Stomach (tissue), 9 donors: ENCODE results near the gene BCL2. TPM values are rescaled to one million over a fixed set of nuclear protein-coding genes. Genes with fewer than 3 reads are reported as not detected.
A peak's percentile ranks its signal among the peaks of the same experiment; 100 is the strongest.

Experiments used
- DNase-seq, 2 donors: peaks; one replicate each; pipeline versions ENCODE4 v3.0.0 to v3.0.0-alpha.2; 2013 to 2019
- H3K27ac ChIP-seq, 5 donors: fragments of 200-600 bp in 4 of 5; sonication (generic) in 4 of 5; one replicate each; pipeline ENCODE4 v1.5.1; 2013 to 2019; ENCODE audit warnings: mild to moderate bottlenecking in 1 of 5, moderate library complexity in 1 of 5
- H3K27me3 ChIP-seq, 3 donors: fragments of 200-600 bp; sonication (generic); one replicate each; pipeline ENCODE4 v1.5.1; 2017 to 2019; ENCODE audit warnings: mixed run types in 1 of 3
- H3K36me3 ChIP-seq, 4 donors: fragments of 200-600 bp; sonication (generic); 1 replicate in 3 of 4; 2 replicates in 1 of 4; pipeline ENCODE4 v1.5.1; 2016 to 2019
- H3K4me1 ChIP-seq, 4 donors: fragments of 200-600 bp; sonication (generic); one replicate each; pipeline ENCODE4 v1.5.1; 2016 to 2019
- H3K4me3 ChIP-seq, 4 donors: fragments of 200-600 bp; sonication (generic) in 3 of 4; one replicate each; pipeline ENCODE4 v1.5.1; 2016 to 2019; ENCODE audit warnings: mild to moderate bottlenecking in 1 of 4
- H3K9me3 ChIP-seq, 4 donors: fragments of 200-600 bp; sonication (generic); one replicate each; pipeline ENCODE4 v1.5.1; 2016 to 2019
- EP300 ChIP-seq: sonication (generic); formaldehyde crosslinking; IDR thresholded peaks from one replicate; pipeline ENCODE4 v1.6.1; 2017; ENCODE audit warnings: antibody characterized with exemption
- POLR2A ChIP-seq, 4 donors: fragments of 450-650 bp; IDR thresholded peaks; one replicate each; pipeline ENCODE4 v1.6.1; 2016; ENCODE audit warnings: antibody characterized with exemption in 4 of 4, control low read depth in 2 of 4, mild to moderate bottlenecking in 1 of 4, moderate library complexity in 1 of 4
- POLR2AphosphoS5 ChIP-seq, 3 donors: sonication (generic); formaldehyde crosslinking; IDR thresholded peaks; one replicate each; pipeline ENCODE4 v1.6.1; 2016; ENCODE audit warnings: antibody characterized with exemption in 3 of 3
- WGBS, 5 donors: extraction: QIAGEN DNeasy Blood & Tissue Kit in 3 of 5; methylation state at CpG; one replicate each; pipeline versions ENCODE4 v1.1.5 to v1.1.7; 2013 to 2018; 5-methylcytosine and 5-hydroxymethylcytosine counted together
- intact Hi-C: fragments of 100-400 bp; cut with DNase I; formaldehyde crosslinking; loops from one replicate; pipeline ENCODE4 v1.15.1; 2023; ENCODE audit warnings: low total_unique reads
- polyA plus RNA-seq, 3 donors: library from polyadenylated mRNA; stranded (reverse); fragments of 200-250 nt; gene quantifications; one replicate each; pipeline ENCODE4 v1.2.3, GENCODE V29; 2013
- total RNA-seq, 5 donors: library from RNA; depleted of rRNA; stranded (reverse); fragments of >200 nt; gene quantifications; one replicate each; pipeline versions ENCODE4 v1.1.0 to v1.2.3, GENCODE V29; 2014 to 2016
- TF ChIP-seq, protein P1 (sequence below), 7 experiments: fragments of 450-650 bp in 4 of 7; fragments of 200-600 bp in 3 of 7; sonication (generic) in 3 of 7; IDR thresholded peaks; one replicate each; pipeline ENCODE4 v1.5.1; 2016 to 2019; ENCODE audit warnings: antibody characterized with exemption in 7 of 7, control low read depth in 2 of 7, mild to moderate bottlenecking in 1 of 7
- donor health status: healthy with polysubstance abuse.
- donor health status: Bipolar disorder and iron deficiency.
- donor health status: healthy.

The BCL2 gene
- total and polyA plus RNA-seq, 8 donors: 1.5 to 53.9 (median 6.0) TPM

DNA sequence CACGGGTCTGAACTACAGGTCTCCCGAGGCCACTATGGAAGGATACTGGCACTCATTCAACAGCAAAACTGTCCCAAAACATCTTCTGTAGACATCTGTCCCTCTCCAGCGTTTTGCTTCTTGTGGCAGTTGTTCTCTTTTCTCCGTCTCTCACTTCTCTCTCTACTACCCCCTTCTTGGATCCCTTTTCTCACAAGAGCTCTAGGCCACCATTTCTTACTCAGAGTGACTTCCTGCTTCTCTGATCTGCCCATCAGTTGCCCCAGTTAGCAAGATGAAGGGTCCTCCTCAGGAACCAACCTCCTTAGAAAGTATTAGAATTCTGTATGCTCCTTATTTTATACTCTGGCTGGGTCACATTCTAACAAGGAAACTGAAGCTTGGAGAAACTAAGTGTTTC lies 32.6 kb downstream of the BCL2 start:
- intact Hi-C loops: no loop called here
- no peak overlapping the region for H3K4me3 ChIP-seq
- H3K4me1 ChIP-seq: peaks cover 0 to 80% (median 36%) of the 10 kb centered on the region in 4 donors
- H3K36me3 ChIP-seq: no peaks in the 10 kb centered on the region
- TF ChIP-seq POLR2AphosphoS5 (IDR thresholded peaks at IDR 0.05) (no peak), POLR2A (IDR thresholded peaks at IDR 0.05) (no peak), EP300 (no peak)
- TF ChIP-seq, protein P1, sequence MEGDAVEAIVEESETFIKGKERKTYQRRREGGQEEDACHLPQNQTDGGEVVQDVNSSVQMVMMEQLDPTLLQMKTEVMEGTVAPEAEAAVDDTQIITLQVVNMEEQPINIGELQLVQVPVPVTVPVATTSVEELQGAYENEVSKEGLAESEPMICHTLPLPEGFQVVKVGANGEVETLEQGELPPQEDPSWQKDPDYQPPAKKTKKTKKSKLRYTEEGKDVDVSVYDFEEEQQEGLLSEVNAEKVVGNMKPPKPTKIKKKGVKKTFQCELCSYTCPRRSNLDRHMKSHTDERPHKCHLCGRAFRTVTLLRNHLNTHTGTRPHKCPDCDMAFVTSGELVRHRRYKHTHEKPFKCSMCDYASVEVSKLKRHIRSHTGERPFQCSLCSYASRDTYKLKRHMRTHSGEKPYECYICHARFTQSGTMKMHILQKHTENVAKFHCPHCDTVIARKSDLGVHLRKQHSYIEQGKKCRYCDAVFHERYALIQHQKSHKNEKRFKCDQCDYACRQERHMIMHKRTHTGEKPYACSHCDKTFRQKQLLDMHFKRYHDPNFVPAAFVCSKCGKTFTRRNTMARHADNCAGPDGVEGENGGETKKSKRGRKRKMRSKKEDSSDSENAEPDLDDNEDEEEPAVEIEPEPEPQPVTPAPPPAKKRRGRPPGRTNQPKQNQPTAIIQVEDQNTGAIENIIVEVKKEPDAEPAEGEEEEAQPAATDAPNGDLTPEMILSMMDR (IDR thresholded peaks at IDR 0.05): no peak
- no peaks in the 10 kb centered on the region for H3K27me3 ChIP-seq
- WGBS, 5 donors: 70 to 89% (median 84%) methylated on average over 4 of the region's 4 CpGs
- peak overlapping the region in 2 of 5 donors; percentile 48 to 75 for H3K27ac ChIP-seq
- no peaks in the 10 kb centered on the region for H3K9me3 ChIP-seq
- no peak for DNase-seq

GRCh38 chr18:63284827-63285733 lies 34.5 kb downstream of the BCL2 start:
- H3K4me1 ChIP-seq: peaks cover 0 to 71% (median 30%) of the 10 kb centered on the region in 4 donors
- no peak for DNase-seq
- intact Hi-C loops: no loop called here
- H3K4me3 ChIP-seq: no peak overlapping the region
- H3K36me3 ChIP-seq: no peaks in the 10 kb centered on the region
- peak overlapping the region in 3 of 5 donors; percentile 40 to 75 (median 44) for H3K27ac ChIP-seq
- H3K9me3 ChIP-seq: no peaks in the 10 kb centered on the region
- TF ChIP-seq POLR2AphosphoS5 (IDR thresholded peaks at IDR 0.05): no peak
- no peak for TF ChIP-seq POLR2A (IDR thresholded peaks at IDR 0.05)
- no peak for TF ChIP-seq EP300
- TF ChIP-seq, protein P1 (IDR thresholded peaks at IDR 0.05): no peak
- 68 to 83% (median 80%) methylated on average over 13 to 14 of the region's 14 CpGs for WGBS, 5 donors
- no peaks in the 10 kb centered on the region for H3K27me3 ChIP-seq

- DNase-seq: no peak
- 82 to 94% (median 94%) methylated on average over 5 of the region's 5 CpGs for WGBS, 5 donors
- H3K4me1 ChIP-seq: peaks cover 0 to 64% (median 26%) of the 10 kb centered on the region in 4 donors
- no peaks in the 10 kb centered on the region for H3K36me3 ChIP-seq
- H3K27ac ChIP-seq: peak overlapping the region in 4 of 5 donors; percentile 40 to 75 (median 46)
- no peak overlapping the region for H3K4me3 ChIP-seq
- no peaks in the 10 kb centered on the region for H3K27me3 ChIP-seq
- intact Hi-C loops: no loop called here
- peak in 1 of 3 donors; percentile 17 for TF ChIP-seq POLR2AphosphoS5 (IDR thresholded peaks at IDR 0.05)
- TF ChIP-seq, protein P1 (IDR thresholded peaks at IDR 0.05): no peak
- no peaks in the 10 kb centered on the region for H3K9me3 ChIP-seq
Observed at GRCh38 chr18:63284173-63284799, 35.3 kb downstream of the BCL2 start.

DNA sequence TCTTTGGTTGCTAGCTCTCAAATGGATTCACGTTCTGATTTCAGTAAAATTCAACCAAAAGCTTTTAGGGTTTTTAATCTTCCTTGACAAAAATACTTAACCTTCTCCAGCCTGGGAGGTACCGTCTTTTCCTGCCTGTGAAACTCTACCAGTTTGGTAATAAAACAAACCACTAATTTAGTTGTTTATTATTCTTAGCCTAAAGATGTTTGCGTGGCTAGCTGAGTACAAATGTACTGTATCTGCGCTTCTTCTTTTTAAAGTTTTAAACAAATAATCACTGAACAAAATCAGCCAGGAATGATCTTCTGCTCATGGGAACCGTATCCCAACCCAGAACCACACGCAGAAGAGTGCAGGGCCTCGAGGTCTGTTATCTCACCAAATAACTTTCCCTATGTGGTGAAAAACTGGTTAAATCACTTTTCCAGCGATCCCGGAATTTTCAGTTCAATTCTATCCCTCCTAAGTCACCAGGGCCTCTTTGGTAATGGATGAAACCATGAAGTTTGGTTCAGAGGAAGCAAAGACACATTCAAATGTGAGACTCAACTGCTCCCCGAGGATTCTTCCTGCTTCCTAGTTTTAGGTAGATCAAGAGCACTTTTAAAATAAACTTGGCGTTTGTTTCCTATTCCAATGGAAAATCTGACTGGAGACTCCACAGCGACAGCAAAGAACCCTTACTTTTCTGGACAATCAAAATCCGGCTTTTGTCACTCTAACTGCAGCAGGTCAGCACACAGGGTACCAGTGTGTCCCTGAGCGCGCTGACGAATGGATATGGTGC lies 36.1 kb downstream of the BCL2 start:
- Histone ChIP-seq H3K4me1 (peaks cover 0 to 56% (median 24%) of the 10 kb centered on the region in 4 donors), H3K36me3 (no peaks in the 10 kb centered on the region), H3K27ac (peak overlapping the region in 4 of 5 donors; percentile 40 to 75 (median 46)), H3K4me3 (no peak overlapping the region), H3K27me3 (no peaks in the 10 kb centered on the region), H3K9me3 (no peaks in the 10 kb centered on the region)
- intact Hi-C loops: no loop called here
- no peak for DNase-seq
- TF ChIP-seq EP300 (no peak), POLR2A (IDR thresholded peaks at IDR 0.05) (no peak), POLR2AphosphoS5 (IDR thresholded peaks at IDR 0.05) (no peak)
- TF ChIP-seq, protein P1 (IDR thresholded peaks at IDR 0.05): no peak
- WGBS, 5 donors: 68 to 81% (median 78%) methylated on average over 16 of the region's 16 CpGs
